CD4-positive, alpha-beta T cell treated with Interleukin-15 for 1 hour (primary cell): ENCODE results near the gene SRCAP.

Source experiments
- DNase-seq: peaks from one replicate; pipeline ENCODE4 v3.0.0-alpha.2; 2020

Gene SRCAP

DNA sequence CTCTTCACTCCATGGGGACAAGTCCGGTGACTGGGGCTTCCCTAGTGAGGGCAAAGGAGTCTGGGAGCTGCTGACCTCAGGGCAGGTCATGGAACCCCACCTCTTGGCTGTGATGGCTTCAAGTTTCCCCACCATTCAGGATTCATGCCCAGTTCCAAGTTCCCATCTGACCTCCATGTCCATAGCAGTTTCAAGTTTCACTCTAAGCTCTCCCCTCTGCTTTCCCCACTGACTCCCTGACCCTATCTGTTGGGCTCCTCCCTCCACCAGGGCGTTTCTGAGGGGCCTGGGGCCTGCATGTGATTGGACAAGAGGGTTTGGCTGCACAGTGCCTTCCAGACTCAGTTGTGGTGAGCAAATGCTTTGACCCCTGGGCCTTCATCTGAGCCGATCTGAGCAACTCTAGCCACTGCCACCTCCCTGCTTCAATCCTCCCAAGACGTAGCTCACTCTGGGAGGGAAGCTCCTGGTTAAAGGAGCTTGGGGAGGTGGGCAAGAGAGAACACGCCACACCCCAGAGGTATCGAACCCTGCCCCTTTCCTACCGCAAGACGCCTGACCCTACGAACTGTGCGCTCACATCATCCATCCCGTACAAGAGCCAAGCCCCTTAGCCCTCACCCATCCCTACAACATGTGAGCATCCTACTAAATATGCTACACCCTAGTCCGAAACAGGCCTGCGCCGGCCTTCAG lies 79.7 kb downstream of the SRCAP start:
- no peak for DNase-seq

DNA sequence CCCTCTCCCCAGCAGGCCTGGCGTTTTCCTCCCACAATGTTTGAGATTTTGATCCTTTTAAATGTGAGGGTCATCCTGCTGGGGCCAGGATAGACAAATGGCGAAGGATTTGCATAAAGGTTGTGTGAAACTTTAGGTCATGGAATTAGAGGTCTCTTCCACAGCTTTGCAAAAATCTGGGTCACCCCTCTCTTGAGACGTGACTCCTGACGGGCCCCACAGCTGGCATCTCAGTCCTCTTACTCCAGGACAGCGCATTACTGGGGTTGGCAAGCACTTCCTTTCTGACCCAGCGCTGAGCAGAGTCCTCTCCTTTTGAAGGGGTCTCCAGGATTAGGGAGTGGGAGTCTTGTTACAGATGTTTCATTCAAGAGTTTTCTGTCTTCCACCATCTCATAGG lies 80.6 kb downstream of the SRCAP start:
- no peak for DNase-seq

DNA sequence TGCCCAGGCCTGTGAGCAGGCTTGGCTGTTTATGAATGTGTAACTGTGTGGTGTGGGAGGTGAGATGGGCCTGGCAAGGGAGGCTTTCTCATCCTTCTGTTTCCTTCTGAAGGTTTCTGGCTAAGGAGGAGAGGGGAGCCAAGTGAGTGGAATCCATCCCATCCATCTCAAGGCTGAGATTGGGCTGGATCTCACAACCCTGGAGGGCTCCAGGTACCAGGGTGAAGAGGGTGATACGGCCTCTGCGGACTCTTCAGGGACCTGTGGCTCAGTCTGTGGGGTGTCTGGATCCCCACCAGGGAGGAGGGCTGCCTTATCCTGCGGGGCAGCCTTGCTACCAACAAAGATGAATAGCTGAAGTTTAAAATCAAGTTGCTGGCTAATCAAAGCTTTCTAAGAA lies 81.0 kb downstream of the SRCAP start:
- no peak for DNase-seq

DNA sequence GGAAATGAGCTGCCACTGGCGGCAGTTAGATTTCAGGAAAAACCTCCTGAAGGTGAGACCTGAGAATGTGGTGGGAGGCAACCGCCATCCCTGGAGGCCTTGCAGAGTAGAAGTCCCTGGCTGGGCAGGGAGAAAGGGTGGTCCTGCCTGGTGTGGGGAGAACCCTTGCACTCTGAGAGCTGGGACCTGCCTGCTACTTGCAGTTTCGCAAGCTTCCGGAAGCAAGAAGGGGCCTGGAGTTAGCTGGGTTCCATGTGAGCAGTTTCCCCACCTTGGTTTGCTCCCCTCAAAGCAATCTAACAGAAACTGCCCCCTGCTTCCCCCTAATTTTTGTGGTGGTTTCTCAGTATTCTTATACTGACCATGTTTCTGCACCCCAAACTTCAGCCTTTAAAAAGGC lies 81.6 kb downstream of the SRCAP start:
- no peak for DNase-seq

DNA sequence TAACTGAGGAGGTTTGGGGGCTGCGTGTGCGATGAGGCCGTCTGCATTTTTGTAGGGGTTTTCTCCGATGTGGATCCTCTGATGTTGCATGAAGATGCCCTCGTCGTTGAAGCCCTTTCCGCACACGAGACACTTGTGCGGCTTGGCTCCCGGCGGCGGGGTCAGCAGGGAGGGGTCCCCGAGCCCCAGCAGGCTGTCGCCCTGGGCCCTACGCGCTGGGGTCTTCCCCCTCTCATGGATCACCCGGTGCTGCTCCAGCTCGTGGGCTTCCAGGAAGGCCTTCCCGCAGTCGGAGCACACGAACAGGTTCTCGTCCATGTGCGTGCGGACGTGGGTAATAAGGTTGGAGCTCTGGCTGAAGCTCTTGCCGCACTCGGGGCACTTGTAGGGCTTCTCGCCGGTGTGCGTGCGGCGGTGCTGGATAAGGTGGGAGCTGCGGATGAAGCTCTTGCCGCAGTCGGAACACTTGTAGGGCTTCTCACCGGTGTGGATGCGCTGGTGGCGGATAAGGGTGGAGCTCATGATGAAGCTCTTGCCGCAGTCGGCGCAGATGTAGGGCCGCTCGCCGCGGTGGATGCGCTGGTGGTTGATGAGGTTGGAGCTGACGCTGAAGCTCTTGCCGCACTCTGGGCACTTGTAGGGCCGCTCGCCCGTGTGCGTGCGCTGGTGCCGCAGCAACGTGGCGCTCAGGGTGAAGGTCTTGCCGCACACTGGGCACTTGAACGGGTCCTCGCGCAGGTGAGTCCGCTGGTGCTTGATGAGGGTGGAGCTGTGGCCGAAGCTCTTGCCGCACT lies 83.7 kb downstream of the SRCAP start:
- DNase-seq: no peak

DNA sequence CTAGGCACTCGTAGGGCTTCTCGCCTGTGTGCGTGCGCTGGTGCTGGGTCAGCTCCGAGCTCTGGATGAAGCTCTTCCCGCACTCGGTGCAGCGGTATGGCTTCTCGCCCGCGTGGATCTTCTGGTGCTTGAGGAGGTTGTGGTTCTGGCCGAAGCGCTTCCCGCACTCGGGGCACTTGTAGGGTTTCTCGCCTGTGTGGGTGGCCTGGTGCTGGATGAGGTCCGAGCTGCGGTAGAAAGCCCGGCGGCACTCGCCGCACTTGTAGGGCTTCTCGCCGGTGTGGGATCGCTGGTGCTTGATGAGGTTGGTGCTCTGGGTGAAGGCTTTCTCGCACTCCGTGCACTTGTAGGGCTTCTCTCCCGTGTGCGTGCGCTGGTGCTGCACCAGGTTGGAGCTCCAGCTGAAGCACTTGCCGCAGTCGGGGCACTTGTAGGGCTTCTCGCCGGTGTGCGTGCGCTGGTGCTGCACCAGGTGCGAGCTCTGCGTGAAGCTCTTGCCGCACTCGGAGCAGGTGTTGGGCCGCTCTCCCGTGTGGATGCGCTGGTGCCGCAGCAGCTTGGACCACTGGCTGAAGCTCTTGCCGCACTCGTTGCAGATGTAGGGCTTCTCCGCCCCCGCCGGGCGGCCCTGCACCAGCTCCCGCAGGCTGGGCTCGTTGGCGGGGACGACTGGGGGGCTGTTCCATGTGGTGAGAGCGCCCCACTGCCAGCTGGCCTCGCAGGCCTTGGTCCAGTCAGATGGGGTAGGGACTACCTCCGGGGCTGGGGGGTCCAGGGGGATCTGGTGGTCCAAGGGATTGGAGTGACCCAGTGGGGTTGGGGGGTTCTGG lies 84.5 kb downstream of the SRCAP start:
- no peak for DNase-seq

DNA sequence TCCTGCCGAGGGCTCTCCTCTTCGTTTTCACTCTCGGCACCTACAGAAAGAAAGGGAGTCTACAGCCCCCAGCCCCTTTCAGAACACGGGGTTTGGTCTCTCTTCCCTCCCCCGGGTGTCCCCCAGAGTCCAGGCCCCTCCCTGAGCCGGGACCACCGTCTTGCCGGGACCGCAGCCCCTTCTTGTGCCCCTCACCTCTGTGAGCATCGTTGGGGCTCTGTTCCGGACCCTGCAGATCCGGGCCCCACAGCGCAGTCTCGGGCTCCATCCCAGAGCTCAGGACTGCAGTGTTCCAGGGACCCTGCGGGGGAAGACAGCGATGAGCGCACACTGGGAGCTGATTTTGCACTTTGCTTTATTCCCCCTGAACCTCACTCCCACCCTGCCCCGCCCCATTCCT lies 85.2 kb downstream of the SRCAP start:
- DNase-seq: no peak

DNA sequence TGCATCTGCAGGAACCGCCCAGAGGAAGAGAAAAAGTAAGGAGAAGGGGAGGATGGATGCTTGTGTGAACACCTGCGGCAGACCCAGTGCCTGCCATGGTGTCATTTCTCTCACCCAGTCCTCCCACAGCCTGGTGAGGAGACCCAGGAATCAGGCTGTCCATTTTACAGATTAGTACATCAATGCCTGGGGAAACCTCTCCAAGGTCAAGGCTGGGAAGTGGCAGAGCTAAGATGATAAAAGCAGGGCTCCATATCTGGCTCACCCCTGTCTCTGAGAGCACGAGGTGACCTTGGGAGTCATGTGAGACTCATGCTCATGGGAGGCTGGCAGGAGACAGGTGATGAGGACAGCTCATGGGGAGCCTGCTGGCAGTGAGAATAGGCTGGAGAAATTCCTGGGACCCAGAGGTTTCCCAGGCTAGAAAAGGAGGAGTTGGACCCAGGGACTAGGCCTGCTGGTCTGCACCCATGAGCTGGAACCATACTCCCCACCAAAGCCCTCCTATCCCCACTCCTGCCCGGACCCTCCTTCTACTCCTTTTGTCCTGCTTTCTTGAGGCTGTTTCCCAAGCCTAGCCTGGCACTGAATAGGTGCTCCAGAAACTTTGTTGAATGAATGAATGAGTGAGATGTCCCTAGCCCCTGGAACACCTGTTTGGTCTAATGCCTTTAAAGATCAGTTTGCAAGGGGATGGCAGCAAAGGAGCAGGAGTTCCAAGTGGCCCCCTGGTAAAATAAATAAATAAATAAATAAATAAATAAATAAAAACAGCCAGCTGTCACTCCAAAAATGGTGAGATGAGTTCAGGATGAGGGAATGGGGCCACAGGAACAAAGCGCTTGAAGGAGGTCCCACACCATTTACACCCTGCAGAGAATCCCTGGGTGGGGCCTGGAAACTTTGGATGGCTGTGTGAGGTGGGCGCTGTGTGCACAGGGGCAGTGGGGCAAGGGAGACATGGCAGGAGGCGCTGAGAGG lies 86.4 kb downstream of the SRCAP start:
- DNase-seq: no peak

DNA sequence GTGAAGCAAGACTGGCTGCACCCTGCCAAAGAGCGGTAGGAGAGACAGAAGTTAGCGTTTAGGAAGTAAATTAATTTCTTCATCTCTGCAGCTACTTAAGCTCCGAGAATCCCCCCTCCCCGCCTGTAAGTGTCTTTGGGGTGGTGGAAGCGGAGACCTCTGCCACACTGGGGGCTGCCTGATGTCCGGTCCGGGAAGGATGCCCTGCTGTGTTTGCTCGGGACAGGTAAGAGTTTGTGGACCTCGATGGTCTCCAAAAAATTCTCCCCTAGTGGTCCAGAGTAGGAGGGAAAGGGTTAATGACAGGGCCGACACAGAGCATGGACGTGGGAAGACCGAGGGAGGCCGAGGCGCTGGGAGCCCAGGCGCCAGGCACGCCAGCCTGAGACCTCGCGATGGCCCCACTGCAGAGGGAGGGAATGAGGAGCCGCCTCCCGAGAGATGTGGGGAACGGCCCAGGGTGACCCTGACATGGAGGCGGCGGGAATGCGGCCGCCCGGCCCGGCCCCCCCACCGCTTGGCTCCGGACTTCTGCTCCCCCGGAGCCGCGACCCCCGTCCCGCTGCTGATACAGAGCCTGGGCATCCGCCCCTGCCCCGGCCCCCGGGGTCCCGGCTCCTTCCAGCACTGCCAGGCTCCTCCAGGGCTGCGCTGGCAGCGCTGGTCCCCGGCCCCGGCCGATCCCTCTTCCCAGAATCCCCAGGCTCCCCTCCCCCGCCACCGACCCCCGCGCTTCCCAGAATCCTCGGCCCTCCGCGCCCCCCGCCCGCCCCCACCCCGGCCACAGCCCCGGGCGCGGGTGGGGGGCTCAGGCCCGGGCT lies 87.4 kb downstream of the SRCAP start:
- no peak for DNase-seq

DNA sequence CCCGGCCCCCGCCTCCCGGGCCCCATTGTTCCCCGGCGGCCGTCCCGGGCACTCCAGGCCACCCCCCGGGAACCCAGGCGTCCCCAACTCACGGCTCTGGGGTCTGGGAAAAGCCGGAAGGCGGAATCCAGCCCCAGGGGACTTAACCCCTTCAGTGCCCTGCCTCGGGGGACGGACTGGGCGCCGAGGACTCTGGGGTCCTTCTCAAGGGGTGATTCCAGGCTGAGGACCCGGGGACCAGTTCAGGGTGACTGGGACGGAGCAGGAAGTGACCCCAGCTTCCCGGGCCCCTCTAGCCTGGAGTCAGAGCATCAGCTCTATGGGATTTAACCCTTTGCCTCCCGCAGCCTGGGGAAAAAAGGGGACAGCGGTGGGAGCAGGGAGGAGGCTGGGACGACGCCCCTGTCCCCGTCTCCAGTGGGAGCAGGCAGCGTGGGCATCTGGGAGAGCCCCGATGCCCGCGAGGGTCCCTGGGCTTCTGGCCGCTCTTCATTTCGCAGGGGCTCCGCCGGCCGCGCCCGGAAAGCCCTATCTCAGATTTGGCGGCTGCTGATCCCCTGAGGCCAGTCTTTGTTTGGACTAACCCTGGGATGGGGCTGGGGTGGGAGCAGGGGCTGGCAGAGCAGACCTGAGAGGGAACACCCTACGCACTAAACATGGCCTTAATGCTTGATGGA lies 88.1 kb downstream of the SRCAP start, which contains the start of gene ZNF629:
ZNF629 (minus strand) TSS at position 270 of the 677 bp plus-strand sequence. CDS start 2,723 bp downstream, outside the sequence.
- no peak for DNase-seq

DNA sequence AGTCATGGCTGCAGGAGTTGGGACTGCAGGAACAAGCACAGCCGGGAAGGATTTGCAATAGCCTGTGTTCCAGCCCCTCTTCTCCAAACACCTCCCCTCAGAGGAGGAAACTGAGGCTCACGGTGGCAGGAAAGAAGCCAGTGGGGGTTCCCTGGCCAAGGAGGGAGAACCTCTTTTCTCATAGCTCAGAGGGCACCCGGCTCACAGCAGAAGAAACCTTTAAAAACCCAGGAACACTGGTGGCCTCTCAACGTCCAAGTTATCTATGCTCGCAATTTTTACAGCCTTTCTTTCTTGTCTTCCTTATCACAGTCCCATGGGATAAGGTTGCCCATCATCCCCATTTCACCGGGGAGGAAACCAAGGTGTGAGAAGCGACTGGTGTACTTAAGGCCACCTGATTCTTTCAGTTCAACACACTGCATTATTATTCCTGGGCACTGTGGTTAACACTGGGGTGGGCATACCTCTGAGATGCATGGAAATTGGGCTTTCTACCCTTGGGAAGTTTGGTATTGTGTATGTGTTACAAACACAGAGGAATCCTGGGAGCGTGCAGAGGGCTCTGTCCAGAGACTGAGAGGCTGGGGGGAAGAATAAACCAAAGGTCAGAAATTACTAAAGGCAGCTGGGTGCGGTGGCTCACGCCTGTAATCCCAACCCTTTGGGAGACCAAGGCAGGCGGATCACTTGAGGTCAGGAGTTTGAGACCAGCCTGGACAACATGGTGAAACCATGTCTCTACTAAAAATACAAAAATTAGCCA lies 88.8 kb downstream of the SRCAP start:
- DNase-seq: no peak
